GM19043 (cell line): ENCODE measurements around the gene LRRC27.
A peak's percentile ranks its signal among the peaks of the same experiment; 100 is the strongest.

Experiments
- ATAC-seq: cut with Tn5 transposase; IDR thresholded peaks from one replicate; pipeline ENCODE4 v1.9.1; 2021; ENCODE audit warnings: low read depth; ENCODE audit not compliant: unreplicated experiment

The LRRC27 gene

GRCh38 chr10:132387764-132388210 lies 55.8 kb downstream of the LRRC27 start:
- peak; percentile 76 for ATAC-seq

- no peak for ATAC-seq
These were observed 57.0 kb downstream of the LRRC27 start for GRCh38 chr10:132388891-132389432.

GRCh38 chr10:132389433-132390169 lies 57.6 kb downstream of the LRRC27 start:
- ATAC-seq: no peak

GRCh38 chr10:132390170-132390920 lies 58.4 kb downstream of the LRRC27 start:
- ATAC-seq: no peak

GRCh38 chr10:132390921-132391675 lies 59.1 kb downstream of the LRRC27 start:
- ATAC-seq: no peak

GRCh38 chr10:132391676-132392020 lies 59.7 kb downstream of the LRRC27 start:
- ATAC-seq: no peak

GRCh38 chr10:132392184-132392800 lies 60.3 kb downstream of the LRRC27 start:
- no peak for ATAC-seq

GRCh38 chr10:132392811-132393694 lies 61.1 kb downstream of the LRRC27 start:
- no peak for ATAC-seq

GRCh38 chr10:132393695-132394181 lies 61.7 kb downstream of the LRRC27 start:
- ATAC-seq: no peak

GRCh38 chr10:132394201-132394811 lies 62.3 kb downstream of the LRRC27 start:
- ATAC-seq: no peak

- no peak for ATAC-seq
These were observed 63.1 kb downstream of the LRRC27 start for GRCh38 chr10:132394936-132395703.

GRCh38 chr10:132395704-132396493 lies 63.9 kb downstream of the LRRC27 start:
- no peak for ATAC-seq

GRCh38 chr10:132396494-132397035 lies 64.6 kb downstream of the LRRC27 start:
- ATAC-seq: peak; percentile 57

GRCh38 chr10:132397036-132397541 lies 65.1 kb downstream of the LRRC27 start, which contains the start of gene PWWP2B:
Gene PWWP2B, plus strand, starts transcription at chr10:132397200. Its CDS starts 27 bp downstream, at chr10:132397227.
- peak; percentile 23 for ATAC-seq

- peak; percentile 41 for ATAC-seq
These were observed 65.9 kb downstream of the LRRC27 start for GRCh38 chr10:132397671-132398565.

GRCh38 chr10:132398566-132398991 lies 66.6 kb downstream of the LRRC27 start:
- ATAC-seq: no peak
